Astrocyte (in vitro differentiated cells and primary cell): ENCODE results near the gene TM9SF3.

Experiments
- CTCF ChIP-seq: IDR thresholded peaks from 2 replicates; pipeline ENCODE4 v1.5.1; 2011; ENCODE audit warnings: low read depth, mild to moderate bottlenecking, inconsistent platforms, low read length, moderate library complexity; ENCODE audit not compliant: insufficient read depth
- EZH2 ChIP-seq: IDR thresholded peaks from 2 replicates; pipeline ENCODE4 v1.6.1; 2012; ENCODE audit warnings: mild to moderate bottlenecking, low read length, inconsistent platforms; ENCODE audit not compliant: insufficient read depth

- TF ChIP-seq CTCF (no peak), EZH2 (no peak)
Observed at GRCh38 chr10:96505150-96506136, 81.4 kb downstream of the TM9SF3 start.
